GM19023 (cell line): ENCODE results near the gene IL17REL.

Experiments used
- ATAC-seq: cut with Tn5 transposase; IDR thresholded peaks from one replicate; pipeline ENCODE4 v1.9.1; 2021; ENCODE audit warnings: mild to moderate bottlenecking, moderate library complexity; ENCODE audit not compliant: unreplicated experiment

Gene IL17REL

GRCh38 chr22:50046481-50047245 lies 34.1 kb upstream of the IL17REL start:
- ATAC-seq: no peak

DNA sequence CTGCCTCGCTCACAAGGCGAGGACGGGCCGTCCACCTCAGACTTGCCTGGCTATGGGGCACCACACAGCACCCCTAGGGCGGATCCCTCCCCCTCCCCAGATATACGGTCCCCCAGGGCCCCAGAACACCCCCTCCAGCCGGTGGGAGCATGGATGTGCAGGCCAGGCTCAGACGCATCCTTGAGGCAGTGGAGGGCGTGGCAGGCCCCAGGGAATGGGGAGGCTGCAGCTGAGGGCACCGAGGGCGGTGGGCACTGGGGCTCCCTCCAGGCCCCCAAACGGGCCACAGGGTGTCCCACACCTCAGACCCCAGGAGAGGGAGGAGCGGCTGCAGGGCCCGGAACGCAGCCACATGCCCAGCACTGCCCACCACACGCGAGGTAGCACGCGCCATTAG lies 33.5 kb upstream of the IL17REL start:
- no peak for ATAC-seq

- ATAC-seq: no peak
These were observed 32.9 kb upstream of the IL17REL start for GRCh38 chr22:50045211-50046018.

DNA sequence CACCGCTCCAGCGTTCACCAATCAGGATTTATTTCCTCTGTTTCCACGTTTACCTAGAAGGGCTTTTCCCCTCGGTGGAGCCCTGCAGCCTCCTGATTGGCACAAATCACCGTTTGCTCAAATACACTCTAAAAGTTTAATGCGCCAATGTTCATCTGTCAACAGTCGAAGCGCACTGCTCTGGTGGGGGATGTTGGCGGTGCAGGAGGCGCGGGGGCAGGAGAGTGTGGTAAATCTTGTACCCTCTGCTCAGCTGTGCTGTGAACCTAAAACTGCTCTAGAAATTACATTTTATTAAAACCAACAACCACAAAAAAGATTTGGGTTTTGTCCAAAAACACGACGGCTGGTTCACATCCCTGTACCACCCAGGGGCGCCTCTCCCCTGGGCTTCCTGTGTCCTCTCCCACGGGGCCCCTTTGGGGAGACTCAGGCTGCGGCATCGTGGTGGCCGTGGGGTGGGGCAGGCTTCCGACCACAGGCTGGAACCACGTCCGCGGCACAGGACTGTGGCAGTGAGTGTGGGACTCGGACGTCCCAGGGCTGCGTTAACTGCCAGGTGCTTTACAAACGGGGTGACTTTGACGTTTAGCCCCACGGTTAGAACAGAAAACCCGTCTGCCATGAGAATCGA lies 32.0 kb upstream of the IL17REL start:
- no peak for ATAC-seq

GRCh38 chr22:50041361-50042065 lies 28.9 kb upstream of the IL17REL start:
- no peak for ATAC-seq

- ATAC-seq: no peak
These were observed 28.2 kb upstream of the IL17REL start for GRCh38 chr22:50040717-50041116.

- no peak for ATAC-seq
These were observed 27.3 kb upstream of the IL17REL start for GRCh38 chr22:50039669-50040443.

DNA sequence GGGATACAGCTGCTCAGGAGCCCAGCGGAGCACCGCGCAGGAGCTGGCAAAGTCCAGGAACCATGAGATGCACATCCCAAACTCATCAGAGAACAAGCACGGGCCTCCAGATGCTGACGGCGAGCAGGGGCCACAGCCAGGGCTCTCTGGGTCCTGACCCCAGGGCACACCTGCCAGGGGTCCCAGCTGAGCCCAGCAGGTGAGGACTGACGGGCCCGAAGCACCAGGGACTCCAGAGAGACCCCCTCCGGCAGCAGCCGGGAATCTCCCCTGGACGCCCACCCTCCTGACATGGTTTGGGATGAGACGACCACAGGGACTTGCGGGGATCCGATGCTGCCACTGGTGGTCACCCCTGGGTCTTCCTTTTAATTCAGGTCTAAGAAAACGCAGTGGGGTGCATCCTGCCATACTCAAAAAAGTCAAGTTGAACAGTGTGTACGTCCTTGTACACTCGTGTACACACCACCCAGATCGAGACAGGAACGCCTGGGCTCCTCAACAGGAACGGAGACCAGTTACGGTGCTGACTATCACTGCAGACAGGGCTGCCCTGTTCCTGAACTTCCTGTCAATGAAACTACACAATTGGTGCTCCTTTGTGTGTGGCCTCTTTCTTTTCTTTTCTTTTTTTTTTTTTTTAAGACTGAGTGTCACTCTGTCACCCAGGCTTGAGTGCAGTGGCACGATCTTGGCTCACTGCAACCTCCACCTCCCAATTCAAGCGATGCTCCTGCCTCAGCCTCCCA lies 23.6 kb upstream of the IL17REL start:
- no peak for ATAC-seq

DNA sequence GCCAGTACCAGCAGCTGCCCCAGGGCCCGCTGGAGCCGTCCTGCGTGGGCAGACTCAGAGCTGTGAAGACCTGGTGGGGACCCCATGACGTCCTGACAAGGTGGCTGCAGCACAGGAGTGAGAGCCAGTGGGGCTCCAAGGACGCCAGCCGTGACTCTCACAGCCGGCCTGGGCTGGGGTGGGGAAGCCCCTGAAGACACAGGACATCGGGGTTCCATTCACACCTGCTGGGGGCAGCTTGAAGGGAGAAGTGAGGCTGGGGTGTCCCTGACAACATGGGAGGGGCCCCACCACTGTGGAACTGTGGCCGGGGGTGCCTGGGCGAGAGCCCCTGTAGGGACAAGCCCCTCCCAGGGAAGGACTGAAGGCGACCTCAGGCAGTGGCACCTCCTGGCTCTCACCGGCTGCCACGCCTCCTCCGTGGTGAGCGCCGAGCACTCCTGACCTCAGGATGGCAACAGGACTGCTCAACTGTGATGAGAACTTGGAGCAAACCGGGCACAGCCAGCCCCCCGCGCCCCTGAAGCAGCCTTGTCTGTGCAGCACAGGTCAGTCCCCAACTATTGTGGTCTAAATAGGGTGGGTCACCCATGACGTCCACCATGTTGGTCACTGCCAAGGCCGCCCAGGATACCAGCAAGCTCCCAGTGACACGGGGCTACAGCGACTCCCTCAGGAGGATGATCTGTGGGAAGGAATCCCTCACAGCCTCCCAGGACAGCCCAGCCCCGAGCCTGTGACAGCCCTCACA lies 22.7 kb upstream of the IL17REL start:
- ATAC-seq: no peak

DNA sequence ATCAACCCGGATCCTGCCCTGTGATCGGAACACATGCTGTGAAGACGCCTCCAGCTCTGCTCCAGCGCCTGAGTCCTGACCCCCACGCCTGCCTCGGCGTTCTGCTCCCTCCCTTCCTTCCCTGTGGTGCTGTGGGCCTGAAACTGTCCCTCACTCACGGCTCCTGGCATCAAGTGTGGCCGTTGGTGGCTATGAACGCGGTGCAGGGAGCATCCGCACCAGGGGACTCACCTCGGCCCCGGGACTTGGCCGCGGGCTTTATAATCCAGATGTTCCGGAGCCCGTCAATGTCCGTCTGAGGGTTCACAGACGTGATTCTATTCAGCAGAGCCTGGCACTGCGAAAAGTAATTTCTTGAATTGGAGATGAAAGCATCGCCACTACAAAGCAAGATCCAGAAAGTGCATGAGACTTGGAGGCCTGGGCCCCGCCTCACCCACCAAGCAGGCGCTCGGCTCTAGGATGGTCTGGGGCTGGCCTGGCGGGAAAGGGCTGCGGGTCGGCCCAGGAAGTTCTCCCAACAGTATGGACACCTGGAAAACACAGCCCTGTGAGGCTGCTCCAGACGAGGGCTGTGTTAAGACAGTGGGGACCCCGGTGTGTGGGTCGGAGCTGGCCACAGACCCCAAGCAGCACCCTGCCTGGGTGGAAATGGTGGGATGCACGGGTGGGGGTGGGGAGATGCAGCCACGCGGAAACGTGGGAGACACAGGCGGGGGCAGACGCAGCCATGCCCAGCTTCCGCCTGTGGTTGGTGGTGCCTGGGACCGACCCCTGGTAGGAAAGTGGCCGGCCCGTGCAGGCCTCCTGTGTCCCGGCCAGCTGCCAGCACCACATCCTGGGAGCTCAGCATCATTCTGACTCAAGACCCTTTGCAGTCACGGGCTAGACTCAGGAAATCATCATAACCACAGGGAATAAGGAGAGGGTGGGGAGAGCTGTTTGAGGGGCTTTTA lies 21.8 kb upstream of the IL17REL start:
- no peak for ATAC-seq

DNA sequence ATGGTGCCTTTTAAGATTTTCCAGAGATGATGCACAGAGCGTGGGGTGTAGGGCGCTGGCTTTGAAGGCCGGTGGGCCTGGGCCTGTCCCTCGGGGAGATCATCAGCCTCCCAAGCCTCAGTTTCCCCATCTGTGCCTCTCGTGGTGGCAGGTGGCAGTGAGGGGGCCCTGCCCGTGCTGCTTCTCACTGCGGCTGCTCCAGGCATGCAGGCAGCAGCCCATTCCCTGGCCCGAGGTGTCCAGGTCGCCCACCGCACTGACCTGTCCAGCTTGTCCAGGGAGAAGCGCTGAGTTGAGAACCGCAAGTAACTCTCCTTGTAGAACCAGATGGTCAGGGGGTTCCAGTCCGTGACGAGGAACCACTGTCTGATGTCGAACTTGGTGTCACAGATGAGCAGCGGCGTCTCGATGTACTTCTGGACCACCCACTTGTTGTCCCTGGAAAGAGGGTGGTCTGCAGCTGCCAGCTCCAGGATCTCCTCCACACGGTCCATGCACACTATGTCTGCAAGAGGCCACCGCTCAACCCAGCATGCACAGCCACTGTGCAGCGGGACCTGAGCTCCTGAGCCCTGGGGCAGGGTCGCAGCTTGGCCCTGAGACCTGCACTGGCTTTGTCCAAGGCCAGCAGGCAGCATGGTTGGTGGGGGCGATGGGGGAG lies 20.5 kb upstream of the IL17REL start:
- ATAC-seq: no peak

DNA sequence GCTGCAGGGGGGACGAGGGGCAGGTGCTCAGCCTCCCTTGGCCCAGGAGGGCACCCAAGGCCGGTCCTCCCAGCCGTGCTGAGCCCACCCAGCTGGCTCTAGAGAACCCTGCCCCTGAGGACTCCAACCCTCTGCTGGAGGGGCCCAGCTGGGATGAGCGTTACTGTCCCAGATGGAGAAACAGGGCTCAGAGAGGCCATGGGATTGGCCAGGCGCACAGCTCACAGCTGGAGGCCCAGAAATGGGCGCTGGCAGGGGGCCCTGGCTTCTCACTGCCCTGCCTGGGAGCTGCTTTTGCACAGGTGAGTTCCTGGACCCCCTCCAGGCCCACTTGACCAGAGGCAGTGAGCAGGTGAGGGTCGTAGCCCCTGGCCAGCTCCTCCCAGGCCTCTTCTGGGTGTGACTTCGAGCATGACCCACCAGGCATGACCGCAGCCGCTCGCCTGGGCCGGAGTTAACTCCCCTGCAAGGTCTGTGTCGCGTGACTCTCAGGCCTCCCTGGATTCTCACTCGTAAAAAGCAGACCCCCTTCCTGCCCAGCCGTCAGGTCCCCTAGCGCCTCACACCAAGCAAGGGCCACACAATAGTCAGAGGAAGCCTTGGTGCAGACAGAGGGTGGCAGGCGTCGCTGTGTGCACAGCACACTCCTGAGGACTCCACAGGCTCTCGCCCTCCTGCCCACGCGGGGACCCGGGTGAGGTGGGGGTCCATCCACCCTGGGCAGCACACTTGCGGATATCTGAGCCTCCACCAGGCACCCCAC lies 19.7 kb upstream of the IL17REL start:
- ATAC-seq: no peak

- no peak for ATAC-seq
These were observed 18.9 kb upstream of the IL17REL start for GRCh38 chr22:50031189-50032091.

- no peak for ATAC-seq
These were observed 18.0 kb upstream of the IL17REL start for GRCh38 chr22:50030297-50031188.
